Hepatocyte (in vitro differentiated cells): ENCODE results near the gene NRXN2. TPM values are rescaled to one million over a fixed set of nuclear protein-coding genes. Genes with fewer than 3 reads are reported as not detected.

ENCODE experiments used
- DNase-seq: peaks from one replicate; pipeline ENCODE4 v3.0.0-alpha.2; 2016; ENCODE audit warnings: low spot score
- H2AFZ ChIP-seq: fragments of 200-600 bp; sonication (generic); 2 replicates; pipeline ENCODE4 v1.6.0; 2016; ENCODE audit warnings: antibody characterized with exemption, mild to moderate bottlenecking
- H3K27ac ChIP-seq: fragments of 200-600 bp; sonication (generic); 2 replicates; pipeline ENCODE4 v1.5.1; 2016; ENCODE audit warnings: mild to moderate bottlenecking
- H3K27me3 ChIP-seq: fragments of 200-600 bp; sonication (generic); 2 replicates; pipeline ENCODE4 v1.6.1; 2016
- H3K36me3 ChIP-seq: fragments of 200-600 bp; sonication (generic); replicated peaks from 2 replicates; pipeline ENCODE4 v1.5.1; 2016; ENCODE audit warnings: low read depth; ENCODE audit not compliant: insufficient read depth
- H3K4me1 ChIP-seq: fragments of 200-600 bp; sonication (generic); 2 replicates; pipeline ENCODE4 v1.5.1; 2016; ENCODE audit warnings: mild to moderate bottlenecking, moderate library complexity; ENCODE audit not compliant: insufficient read depth
- H3K4me2 ChIP-seq: fragments of 200-600 bp; sonication (generic); 2 replicates; pipeline ENCODE4 v1.6.0; 2016
- H3K4me3 ChIP-seq: fragments of 200-600 bp; sonication (generic); 2 replicates; pipeline ENCODE4 v1.5.1; 2016; ENCODE audit warnings: mild to moderate bottlenecking
- H3K79me2 ChIP-seq: fragments of 200-600 bp; sonication (generic); 2 replicates; pipeline ENCODE4 v1.6.0; 2017; ENCODE audit warnings: mild to moderate bottlenecking
- H3K9me2 ChIP-seq: fragments of 200-600 bp; sonication (generic); replicated peaks from 2 replicates; pipeline ENCODE4 v1.6.0; 2017; ENCODE audit warnings: mild to moderate bottlenecking; ENCODE audit not compliant: insufficient read depth
- H3K9me3 ChIP-seq: fragments of 200-600 bp; sonication (generic); 2 replicates; pipeline ENCODE4 v1.5.1; 2016; ENCODE audit warnings: low read depth, mild to moderate bottlenecking
- H4K20me1 ChIP-seq: fragments of 200-600 bp; sonication (generic); 2 replicates; pipeline ENCODE4 v1.6.0; 2016; ENCODE audit warnings: mild to moderate bottlenecking; ENCODE audit not compliant: insufficient read depth, poor library complexity, severe bottlenecking
- CTCF ChIP-seq: fragments of 200-600 bp; sonication (generic); IDR thresholded peaks from 2 replicates; pipeline ENCODE4 v1.5.1; 2016; ENCODE audit warnings: antibody characterized with exemption, mild to moderate bottlenecking; ENCODE audit not compliant: poor library complexity
- EZH2 ChIP-seq: fragments of 200-600 bp; sonication (generic); IDR thresholded peaks from 2 replicates; pipeline ENCODE4 v1.6.1; 2016; ENCODE audit warnings: antibody characterized with exemption, mild to moderate bottlenecking, borderline replicate concordance
- EZH2phosphoT487 ChIP-seq: fragments of 200-600 bp; sonication (generic); IDR thresholded peaks from one replicate; pipeline ENCODE4 v1.6.1; 2018; ENCODE audit warnings: antibody characterized with exemption, mild to moderate bottlenecking, low read depth, moderate library complexity; ENCODE audit not compliant: unreplicated experiment, severe bottlenecking
- WGBS: methylation state at CpG from one replicate; pipeline ENCODE4 v1.1.6; 2016; ENCODE audit warnings: low lambda C conversion rate; ENCODE audit errors: missing lambda C conversion rate; 5-methylcytosine and 5-hydroxymethylcytosine counted together
- polyA plus RNA-seq: library from polyadenylated mRNA; unstranded; fragments of >200 nt; fragmentation: Nextera tagmentation; extraction: Ambion mirVana; gene quantifications from 2 replicates; pipeline ENCODE4 v1.2.1, GENCODE V29; 2016
- total RNA-seq: library from RNA; depleted of rRNA; stranded (reverse); fragments of >200 nt; gene quantifications from 2 replicates; pipeline ENCODE4 v1.2.3, GENCODE V29; 2014

NRXN2 gene
- total and polyA plus RNA-seq, 2 experiments from 2014 or later = 0.83 to 1.7 TPM

- Histone ChIP-seq H3K9me3 (no peaks in the 10 kb centered on the region), H2AFZ (no peak overlapping the region), H3K27me3 (no peaks in the 10 kb centered on the region), H3K4me2 (no peak overlapping the region), H3K79me2 (peaks cover 14% of the 10 kb centered on the region), H3K4me3 (no peak overlapping the region), H3K4me1 (peaks cover 9% of the 10 kb centered on the region), H4K20me1 (peaks cover 59% of the 10 kb centered on the region), H3K36me3 (peaks cover 6% of the 10 kb centered on the region), H3K9me2 (no peaks in the 10 kb centered on the region), H3K27ac (no peak overlapping the region)
- 87% methylated on average over 6 of the region's 6 CpGs for WGBS
- no peak for DNase-seq
- TF ChIP-seq EZH2phosphoT487 (no peak), CTCF (no peak), EZH2 (no peak)
Observed at GRCh38 chr11:64763526-64764039, 40.6 kb upstream of the NRXN2 start.

- Histone ChIP-seq H3K9me2 (no peaks in the 10 kb centered on the region), H3K79me2 (peaks cover 7% of the 10 kb centered on the region), H3K4me2 (no peak overlapping the region), H3K4me1 (peaks cover 9% of the 10 kb centered on the region), H4K20me1 (peaks cover 52% of the 10 kb centered on the region), H3K9me3 (no peaks in the 10 kb centered on the region), H3K27me3 (no peaks in the 10 kb centered on the region), H3K27ac (no peak overlapping the region), H2AFZ (no peak overlapping the region), H3K4me3 (no peak overlapping the region), H3K36me3 (peaks cover 6% of the 10 kb centered on the region)
- DNase-seq = no peak
- WGBS = 70% methylated on average over 13 of the region's 13 CpGs
- no peak for TF ChIP-seq CTCF
- TF ChIP-seq EZH2 = no peak
- TF ChIP-seq EZH2phosphoT487 = no peak
Observed at GRCh38 chr11:64762674-64763525, 39.9 kb upstream of the NRXN2 start.

GRCh38 chr11:64762277-64762673 lies 39.3 kb upstream of the NRXN2 start:
- peaks cover 3% of the 10 kb centered on the region for H3K79me2 ChIP-seq
- TF ChIP-seq EZH2 (no peak), EZH2phosphoT487 (no peak), CTCF (no peak)

More at GRCh38 chr11:64762277-64762673, 39.3 kb upstream of the NRXN2 start:
- H2AFZ ChIP-seq = no peak overlapping the region
- H3K36me3 ChIP-seq = peaks cover 6% of the 10 kb centered on the region
- H3K9me3 ChIP-seq = no peaks in the 10 kb centered on the region
- WGBS = 88% methylated on average over 5 of the region's 5 CpGs
- no peak overlapping the region for H3K4me2 ChIP-seq
- H3K4me1 ChIP-seq = peaks cover 9% of the 10 kb centered on the region
- H3K9me2 ChIP-seq = no peaks in the 10 kb centered on the region
- peak; percentile 5 for DNase-seq
- peaks cover 46% of the 10 kb centered on the region for H4K20me1 ChIP-seq
- no peak overlapping the region for H3K4me3 ChIP-seq
- no peak overlapping the region for H3K27ac ChIP-seq
- H3K27me3 ChIP-seq = no peaks in the 10 kb centered on the region
